WERI-Rb-1 (cell line): ENCODE results near the gene SVEP1.

ENCODE experiments used
- DNase-seq: peaks from one replicate; pipeline ENCODE4 v3.0.0-alpha.2; 2020
- H3K27ac ChIP-seq: fragments of 250-450 bp; sonication (Bioruptor Pico); 2 replicates; pipeline ENCODE4 v1.5.1; 2020; ENCODE audit warnings: mild to moderate bottlenecking, moderate library complexity
- H3K27me3 ChIP-seq: fragments of 250-450 bp; sonication (Bioruptor Pico); 2 replicates; pipeline ENCODE4 v1.5.1; 2021; ENCODE audit warnings: mild to moderate bottlenecking, low read depth, moderate library complexity; ENCODE audit not compliant: insufficient read depth, severe bottlenecking
- H3K36me3 ChIP-seq: fragments of 250-450 bp; sonication (Bioruptor Pico); 2 replicates; pipeline ENCODE4 v1.5.1; 2020; ENCODE audit warnings: mild to moderate bottlenecking, moderate library complexity
- H3K4me3 ChIP-seq: 2 replicates; pipeline ENCODE4 v1.5.1; 2011; ENCODE audit warnings: low read depth, mild to moderate bottlenecking, control low read depth, low read length
- H3K9me3 ChIP-seq: fragments of 250-450 bp; sonication (Bioruptor Pico); 2 replicates; pipeline ENCODE4 v1.5.1; 2021; ENCODE audit warnings: mild to moderate bottlenecking, moderate library complexity; ENCODE audit not compliant: severe bottlenecking
- CTCF ChIP-seq: IDR thresholded peaks from 2 replicates; pipeline ENCODE4 v1.5.1; 2011; ENCODE audit warnings: low read depth, mild to moderate bottlenecking, control low read depth, inconsistent platforms, low read length

The SVEP1 gene

GRCh38 chr9:110337727-110338126 is 241.8 kb downstream of the SVEP1 start, which contains the start of gene TXNDC8:
TXNDC8 (minus strand) TSS chr9:110337863.
- Histone ChIP-seq H3K36me3 (no peaks in the 10 kb centered on the region), H3K27me3 (peaks cover 79% of the 10 kb centered on the region), H3K27ac (no peak within 1 kb of the TSS), H3K4me3 (no peak within 1 kb of the TSS), H3K9me3 (peaks cover 7% of the 10 kb centered on the region)
- DNase-seq: no peak
- no peak for TF ChIP-seq CTCF

DNA sequence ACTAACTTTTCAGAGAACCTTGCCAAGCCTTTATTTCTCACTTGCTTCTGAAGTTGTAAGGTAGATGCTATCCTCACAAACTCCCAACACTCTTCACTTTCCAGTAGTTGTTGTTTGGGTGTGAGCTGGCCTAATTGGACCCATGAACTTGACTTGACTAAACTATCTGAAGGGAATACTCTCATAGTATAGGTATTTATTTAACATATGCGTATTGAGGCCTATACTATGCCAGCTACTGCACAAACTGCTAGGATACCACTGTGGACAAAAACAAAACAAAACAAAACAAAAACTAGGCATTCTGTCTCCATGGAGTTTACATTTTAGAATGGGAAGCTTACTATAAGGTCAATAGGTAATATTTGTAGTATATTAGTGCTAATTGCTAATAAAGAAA is 243.2 kb downstream of the SVEP1 start:
- no peak for DNase-seq
- no peak for TF ChIP-seq CTCF
- Histone ChIP-seq H3K9me3 (peaks cover 7% of the 10 kb centered on the region), H3K27me3 (peaks cover 85% of the 10 kb centered on the region), H3K27ac (no peak overlapping the region), H3K4me3 (no peak overlapping the region), H3K36me3 (no peaks in the 10 kb centered on the region)

DNA sequence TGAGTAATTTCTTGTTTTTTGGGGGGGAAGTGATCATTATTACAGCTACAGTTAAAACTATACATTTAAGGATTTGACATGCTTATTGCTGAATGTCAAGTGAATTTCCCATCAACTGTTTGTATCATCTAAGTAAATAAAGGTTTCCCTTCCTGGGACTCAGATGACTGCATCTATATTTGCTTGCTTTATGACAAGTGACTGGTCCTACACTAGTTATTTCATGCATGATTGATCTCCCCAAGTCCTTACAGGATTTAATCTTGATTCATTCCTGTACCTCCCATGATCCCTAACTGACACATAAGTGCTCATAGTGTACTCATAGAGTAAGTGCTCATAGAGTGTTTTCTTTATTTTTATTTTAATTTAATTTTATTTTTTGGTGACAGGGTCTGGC is 244.7 kb downstream of the SVEP1 start:
- Histone ChIP-seq H3K4me3 (no peak overlapping the region), H3K27me3 (peaks cover 87% of the 10 kb centered on the region), H3K27ac (no peak overlapping the region), H3K9me3 (peaks cover 7% of the 10 kb centered on the region), H3K36me3 (no peaks in the 10 kb centered on the region)
- DNase-seq: no peak
- TF ChIP-seq CTCF: no peak

DNA sequence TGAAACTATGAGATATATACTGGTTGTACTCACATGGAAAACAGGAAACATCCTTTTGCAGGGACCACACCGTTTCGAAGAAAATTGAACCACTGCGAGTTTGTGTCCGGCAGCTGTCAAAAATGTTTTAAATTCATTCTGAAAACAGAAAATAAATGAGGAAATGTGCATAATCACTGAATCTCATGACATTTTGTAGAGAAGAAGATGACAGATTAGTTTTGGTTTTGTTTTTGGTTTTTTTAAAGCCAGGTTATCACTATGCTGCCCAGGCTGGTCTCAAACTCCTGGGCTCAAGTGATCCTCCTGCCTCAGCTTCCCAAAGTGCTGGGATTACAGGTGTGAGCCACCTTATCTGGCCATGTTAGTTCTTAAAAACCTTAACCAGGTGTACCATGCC is 245.4 kb downstream of the SVEP1 start:
- no peak for DNase-seq
- Histone ChIP-seq H3K36me3 (no peaks in the 10 kb centered on the region), H3K27ac (no peak overlapping the region), H3K4me3 (no peak overlapping the region), H3K27me3 (peaks cover 94% of the 10 kb centered on the region), H3K9me3 (peaks cover 7% of the 10 kb centered on the region)
- TF ChIP-seq CTCF: no peak

GRCh38 chr9:110332766-110333165 is 246.8 kb downstream of the SVEP1 start:
- no peak overlapping the region for H3K4me3 ChIP-seq
- no peak overlapping the region for H3K27ac ChIP-seq
- no peak for TF ChIP-seq CTCF

DNA sequence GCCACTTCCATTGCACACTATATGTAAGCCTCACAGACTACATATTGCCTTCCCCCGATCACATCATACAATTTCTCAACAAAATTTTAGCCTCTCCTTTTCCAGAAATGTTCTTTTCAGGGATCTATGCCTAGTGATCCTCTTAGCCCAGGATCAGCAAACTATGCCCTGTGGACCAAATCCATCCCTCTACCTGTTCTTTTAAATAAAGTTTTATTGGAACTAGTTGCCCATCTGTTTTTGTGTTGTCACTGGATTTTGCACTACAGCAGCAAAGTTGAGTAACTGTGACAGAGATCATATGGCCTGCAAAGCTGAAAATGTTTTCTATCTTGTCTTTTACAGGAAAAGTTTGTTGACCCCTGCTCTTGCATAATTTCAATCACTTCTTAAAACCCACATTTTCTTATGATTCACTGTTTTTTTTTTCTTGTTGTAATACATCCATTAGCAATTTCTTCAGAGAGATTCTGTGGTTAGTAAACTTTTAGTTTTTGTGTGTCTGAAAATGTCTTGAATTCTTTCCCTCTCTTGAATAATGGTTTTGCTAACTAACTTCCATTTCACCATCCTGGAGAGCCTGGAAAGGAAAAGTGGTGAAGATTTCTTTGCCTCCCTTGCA is 248.9 kb downstream of the SVEP1 start:
- H3K27ac ChIP-seq: no peak overlapping the region
- DNase-seq: no peak
- H3K27me3 ChIP-seq: peaks cover 96% of the 10 kb centered on the region
- H3K36me3 ChIP-seq: no peaks in the 10 kb centered on the region
- TF ChIP-seq CTCF: no peak
- no peaks in the 10 kb centered on the region for H3K9me3 ChIP-seq
- no peak overlapping the region for H3K4me3 ChIP-seq

More at GRCh38 chr9:110332766-110333165, 246.8 kb downstream of the SVEP1 start:
- peaks cover 3% of the 10 kb centered on the region for H3K9me3 ChIP-seq
- no peak for DNase-seq
- no peaks in the 10 kb centered on the region for H3K36me3 ChIP-seq
- peaks cover 96% of the 10 kb centered on the region for H3K27me3 ChIP-seq
